Pons (tissue), 1 donor: ENCODE measurements around the gene SORL1.
A peak's percentile ranks its signal among the peaks of the same experiment; 100 is the strongest.
"Not testable (repeated sequence)": the region's sequence is repeated elsewhere in the genome, so short reads cannot be mapped to it uniquely, and the experiment has no call there.

Experiments
- DNase-seq: peaks from one replicate; pipeline ENCODE4 v3.0.0-alpha.2; 2016; ENCODE audit warnings: low spot score

The SORL1 gene

DNA sequence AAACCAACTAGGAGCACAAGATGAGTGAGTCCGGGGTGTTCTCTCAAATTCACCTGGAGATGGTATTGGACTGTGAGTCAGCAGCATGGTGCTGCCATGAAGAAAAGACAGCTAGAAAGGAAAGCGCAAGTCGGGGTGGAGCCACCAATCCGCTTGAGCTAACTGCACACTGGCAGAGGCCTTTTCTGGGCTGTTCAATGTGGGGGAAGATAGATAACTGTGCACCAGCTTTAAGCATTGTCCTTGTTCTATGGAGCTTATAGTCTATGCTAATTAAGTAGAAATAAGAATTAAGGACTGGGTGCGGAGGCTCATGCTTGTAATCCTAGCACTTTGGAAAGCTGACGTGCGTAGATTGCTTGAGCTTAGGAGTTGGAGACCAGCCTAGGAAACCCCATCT is 22.6 kb downstream of the SORL1 start:
- DNase-seq: no peak

DNA sequence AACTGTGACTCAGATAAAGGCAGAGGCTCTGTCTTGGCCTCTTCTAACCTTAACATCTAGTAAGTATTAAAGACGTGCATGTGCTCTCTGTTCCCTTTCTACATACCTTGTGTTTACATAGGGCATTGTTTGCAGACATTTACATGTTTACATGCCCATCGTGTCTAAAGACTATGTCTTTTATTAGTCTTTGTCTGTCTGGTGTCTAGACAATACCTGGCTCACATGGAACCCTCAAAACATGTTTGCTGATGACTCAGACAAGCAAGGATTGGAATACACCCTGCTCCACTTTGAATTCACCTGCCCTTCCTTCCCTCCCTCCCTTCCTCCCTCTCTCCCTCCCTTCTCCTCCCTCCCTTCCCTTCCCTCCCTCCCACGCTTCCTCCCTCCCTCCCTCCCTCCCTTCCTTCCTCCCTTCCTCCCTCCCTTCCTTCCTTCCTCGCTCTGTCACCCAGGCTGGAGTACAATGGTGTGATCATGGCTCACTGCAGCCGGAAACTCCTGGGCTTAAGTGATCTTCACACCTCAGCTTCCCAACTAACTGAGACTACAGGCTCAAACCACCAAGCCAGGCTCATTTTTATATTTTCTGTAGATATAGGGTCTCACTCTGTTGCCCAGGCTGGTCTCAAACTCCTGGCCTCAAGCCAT is 24.4 kb downstream of the SORL1 start:
- DNase-seq: no peak

DNA sequence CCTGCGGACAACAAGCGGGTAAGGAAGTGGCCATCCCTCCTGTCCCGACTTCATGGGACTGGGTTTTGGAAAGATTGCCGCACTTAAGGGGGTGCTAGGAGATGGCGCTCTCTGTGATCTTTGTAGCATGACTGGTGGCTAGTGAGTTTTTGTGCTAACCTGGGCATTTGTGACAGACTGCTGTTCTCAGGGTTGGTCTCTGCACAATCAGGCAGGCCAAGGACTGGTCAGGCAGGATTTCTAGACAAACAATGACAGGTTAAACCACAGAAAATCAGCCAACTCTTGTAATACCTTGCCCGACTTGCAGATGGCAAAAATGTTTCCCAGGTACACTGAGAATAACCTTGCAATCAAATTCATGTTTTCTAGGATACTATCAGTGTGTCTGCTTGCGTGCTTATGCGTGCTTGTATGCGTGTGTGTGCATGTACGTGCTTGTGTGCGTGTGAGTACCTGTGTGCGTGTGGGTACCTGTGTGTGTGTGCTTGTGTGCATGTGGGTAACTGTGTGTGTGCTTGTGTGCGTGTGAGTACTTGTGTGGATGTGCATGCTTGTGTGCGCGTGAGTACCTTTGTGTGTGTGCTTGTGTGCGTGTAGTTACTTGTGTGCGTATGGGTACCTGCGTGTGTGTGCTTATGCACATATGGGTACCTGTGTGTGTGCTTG is 26.2 kb downstream of the SORL1 start:
- DNase-seq: no peak

DNA sequence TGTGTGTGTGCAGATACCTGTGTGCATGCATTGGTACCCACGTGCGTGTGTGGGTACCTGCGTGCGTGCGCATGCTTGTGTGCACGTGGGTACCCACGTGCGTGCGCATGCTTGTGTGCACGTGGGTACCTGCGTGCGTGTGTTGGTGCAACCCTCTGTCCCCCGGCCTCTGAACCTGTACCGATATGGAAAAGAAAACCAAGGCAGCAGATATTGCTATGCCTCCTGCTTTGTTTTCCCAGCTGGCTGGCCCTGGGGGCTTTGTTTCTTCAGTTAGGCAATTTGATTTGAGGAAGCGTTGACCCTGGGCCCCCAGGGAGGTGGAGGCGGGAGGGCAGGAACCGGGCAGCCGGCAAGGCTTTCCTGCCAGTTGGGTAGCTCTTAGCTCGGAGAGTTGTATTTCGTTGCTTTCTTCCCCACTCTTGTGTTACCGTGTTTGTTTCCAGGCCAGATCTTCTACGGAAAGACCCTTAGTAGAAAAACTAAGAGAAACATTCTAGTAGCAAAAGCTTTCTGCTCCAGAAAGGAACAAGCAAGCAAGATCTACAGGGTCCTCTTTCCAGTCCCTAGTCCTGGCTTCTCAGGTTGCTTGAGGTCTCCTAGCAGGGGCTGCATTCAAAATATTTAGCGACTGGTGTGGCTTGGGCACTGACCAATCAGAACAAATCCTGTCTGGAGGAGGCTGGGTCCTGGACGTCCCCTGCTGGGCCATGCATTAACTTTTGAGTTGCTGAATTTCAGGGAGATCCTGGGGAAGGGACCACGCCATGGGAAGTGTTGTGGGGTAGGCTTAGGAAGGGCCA is 27.0 kb downstream of the SORL1 start:
- no peak for DNase-seq

DNA sequence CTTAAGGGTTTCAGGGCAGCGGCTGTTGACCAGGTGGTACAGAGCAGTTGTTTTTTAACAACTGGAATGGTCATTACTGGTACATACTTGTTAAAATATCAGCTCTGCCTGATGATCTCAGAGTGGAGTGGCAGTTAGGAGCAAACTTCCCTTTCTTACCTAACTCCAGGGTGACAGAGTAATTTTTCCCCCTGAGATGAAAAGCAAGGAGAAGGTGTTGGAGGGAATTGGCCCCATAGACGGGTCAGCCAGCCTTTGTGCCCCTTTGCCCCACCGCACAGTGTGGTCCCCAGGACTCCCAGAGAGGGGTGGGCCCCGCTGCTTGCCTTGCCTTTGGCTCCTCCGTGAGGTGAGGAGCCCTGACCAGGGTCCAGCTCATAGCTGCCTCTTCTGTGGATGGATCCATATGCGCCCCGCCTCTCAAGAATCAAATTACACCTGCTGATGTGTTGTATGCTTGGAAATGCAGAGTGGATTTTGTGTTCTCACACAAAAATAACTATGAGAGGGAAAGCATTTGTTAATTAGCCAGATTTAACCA is 27.7 kb downstream of the SORL1 start:
- no peak for DNase-seq

DNA sequence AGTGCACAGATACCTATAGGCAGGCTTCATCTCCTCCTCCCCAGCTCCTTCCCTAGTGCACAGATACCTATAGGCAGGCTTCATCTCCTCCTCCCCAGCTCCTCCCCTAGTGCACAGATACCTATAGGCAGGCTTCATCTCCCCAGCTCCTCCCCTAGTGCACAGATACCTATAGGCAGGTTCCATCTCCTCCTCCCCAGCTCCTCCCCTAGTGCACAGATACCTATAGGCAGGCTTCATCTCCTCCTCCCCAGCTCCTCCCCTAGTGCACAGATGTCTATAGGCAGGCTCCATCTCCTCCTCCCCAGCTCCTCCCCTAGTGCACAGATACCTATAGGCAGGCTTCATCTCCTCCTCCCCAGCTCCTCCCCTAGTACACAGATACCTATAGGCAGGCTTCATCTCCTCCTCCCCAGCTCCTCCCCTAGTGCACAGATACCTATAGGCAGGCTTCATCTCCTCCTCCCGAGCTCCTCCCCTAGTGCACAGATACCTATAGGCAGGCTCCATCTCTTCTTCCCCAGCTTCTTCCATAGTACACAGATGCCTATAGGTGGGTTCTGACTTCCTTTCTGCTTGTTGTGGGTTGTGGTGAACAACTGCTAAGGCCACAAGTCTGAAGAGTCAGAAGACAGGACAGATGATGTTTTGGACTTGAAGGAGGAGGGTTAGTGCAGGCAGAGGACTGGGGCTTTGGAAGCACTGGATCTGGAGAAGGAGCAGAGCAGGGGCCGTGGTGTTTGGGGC is 29.5 kb downstream of the SORL1 start:
- not testable (repeated sequence) for DNase-seq

DNA sequence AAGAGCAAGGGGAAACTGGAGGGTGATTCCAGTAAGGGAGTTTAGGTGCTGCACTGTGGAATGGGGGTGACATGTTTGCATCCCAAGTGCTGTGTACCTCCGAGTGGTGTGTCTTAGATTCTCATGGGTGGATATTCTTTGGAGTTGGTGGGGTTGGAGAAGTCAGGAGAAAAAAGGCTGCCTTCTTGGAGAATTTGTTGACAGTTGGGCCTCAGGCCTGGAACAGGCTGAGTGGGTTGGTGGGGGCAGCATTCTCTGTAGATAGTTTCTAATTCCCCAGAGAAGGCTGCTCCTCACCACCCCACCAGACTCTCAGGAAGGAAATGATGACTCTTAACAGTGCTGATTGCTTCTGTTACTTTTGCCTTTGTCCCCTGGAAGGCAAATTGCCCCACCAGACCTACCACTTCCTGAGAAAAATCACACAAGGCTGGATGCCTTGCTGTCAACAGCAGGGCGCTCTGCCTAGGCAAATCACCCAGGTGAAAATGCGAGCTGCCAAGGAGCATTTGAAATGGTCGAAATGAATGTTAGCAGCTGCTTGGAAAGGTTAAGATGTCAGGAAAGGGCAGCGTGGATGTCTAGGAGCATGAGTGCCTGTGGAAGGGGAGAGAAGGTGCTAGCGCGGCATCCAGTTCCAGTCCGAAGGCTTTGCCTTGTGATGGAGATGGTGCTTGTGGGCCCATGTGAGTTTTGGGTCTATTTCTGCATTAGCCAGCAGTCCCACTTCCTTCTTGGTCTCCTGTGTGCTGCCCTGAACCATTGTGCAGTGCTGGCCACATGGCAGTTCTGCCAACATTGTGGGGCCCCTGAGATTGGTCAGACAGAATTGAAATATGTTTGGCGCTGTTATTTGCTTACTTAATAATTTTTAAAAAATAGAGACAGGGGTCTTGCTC is 30.4 kb downstream of the SORL1 start:
- peak; percentile 70 for DNase-seq

DNA sequence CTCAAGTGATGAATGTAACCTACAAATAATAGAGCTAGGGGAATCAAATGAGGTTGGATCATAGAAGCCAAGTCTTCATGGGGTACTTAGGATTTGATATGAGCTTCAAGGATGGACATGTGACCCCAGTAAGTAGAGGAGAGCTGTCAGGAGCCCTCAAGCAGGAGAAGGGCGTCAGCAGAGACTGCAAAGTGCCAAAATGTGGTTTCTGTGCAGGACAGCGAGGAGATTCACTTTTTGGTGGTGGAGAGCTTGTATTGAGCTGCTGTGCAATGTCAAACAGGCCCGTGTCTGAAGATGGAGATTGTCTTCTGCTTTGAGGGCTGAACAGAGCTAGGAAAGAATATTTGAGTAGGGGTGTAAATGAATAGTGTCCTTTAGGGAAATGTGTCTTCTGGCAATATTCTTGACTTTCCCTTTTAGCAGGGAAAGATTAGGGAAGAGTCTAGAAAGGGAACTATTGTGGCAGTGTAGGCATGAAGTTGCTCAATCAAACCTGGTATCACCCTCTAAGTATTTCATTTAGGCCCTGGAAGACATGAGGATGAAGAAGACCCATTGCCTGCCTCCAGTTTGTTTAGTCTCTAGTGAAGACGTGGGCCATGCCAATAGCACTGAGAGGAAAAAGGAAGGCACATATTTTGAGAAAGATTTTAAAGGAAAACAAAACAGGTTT is 31.8 kb downstream of the SORL1 start:
- DNase-seq: no peak

DNA sequence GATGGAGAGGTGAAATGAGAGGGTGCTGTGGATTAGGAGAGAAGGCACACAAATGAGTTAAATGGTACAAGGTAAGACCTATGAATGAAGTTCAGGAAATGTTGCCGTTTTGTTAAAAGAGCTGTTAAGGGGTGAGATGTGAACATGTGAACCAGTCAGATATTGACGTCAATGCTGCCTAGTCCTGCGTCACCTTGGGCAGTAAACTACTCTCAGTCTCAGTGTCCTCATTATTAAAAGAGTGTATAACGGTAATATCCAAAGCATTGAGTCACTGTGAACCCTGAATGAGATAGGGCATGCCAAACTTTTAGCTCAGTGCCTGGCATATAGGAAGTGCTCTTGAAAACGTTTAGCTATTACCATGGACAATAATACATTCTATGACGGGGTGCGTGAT is 33.1 kb downstream of the SORL1 start:
- DNase-seq: no peak

DNA sequence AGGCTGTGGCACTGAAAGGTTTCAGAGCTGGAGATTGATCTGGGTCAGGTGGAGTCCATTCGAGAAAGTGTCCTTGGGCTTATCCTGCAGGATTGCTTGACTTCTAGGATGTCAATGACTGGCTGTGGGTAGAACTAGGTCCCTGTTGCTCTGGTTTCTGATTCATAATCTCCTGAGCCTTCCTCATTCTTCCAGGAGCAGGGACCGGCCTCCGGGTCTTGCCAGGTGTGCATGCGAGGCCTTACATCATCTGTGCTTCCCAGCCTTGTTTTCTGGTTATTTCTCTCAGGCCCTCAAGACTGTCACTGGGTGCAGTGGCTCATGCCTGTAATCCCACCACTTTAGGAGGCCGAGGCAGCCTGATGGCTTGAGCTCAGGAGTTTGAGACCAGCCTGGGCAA is 33.9 kb downstream of the SORL1 start:
- no peak for DNase-seq

DNA sequence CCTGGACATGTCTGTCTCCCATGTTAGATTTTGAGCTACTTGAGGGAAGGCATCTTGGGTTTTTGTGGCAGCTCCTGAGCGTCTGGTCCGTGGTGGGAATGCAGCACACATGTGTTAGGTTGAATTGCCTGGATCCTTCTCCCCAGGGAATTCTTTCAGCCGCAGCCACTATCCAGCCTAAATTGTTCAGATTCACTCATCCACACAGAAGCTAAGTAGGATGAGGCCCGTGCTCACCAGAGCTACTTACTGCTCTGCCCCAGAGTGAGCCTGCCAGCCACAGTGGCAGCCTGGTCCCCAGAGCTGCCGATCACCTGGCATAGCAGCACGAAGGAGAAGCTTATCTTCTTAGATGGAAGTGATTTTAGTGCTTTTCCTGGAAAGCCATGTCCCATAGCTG is 35.1 kb downstream of the SORL1 start:
- DNase-seq: no peak

DNA sequence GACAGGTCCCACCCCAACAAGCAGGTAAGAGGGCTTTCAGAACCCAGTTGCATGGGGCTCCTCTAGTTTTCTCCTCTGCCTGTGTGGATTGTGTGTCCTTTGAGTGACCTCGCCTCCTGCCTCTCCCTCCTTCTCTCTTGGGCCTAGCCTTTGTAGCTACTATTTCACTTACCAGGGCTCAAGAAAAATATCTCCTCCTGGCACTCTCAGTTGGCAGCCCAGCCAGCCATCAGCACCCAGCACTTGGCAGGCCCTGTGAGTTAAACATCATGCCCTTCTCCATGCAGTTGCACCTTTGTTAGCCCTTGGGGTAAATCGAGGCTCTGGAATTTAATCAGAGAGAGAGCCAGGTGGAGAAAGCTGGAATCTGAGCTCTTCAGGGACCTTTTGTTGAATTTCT is 36.1 kb downstream of the SORL1 start:
- no peak for DNase-seq

DNA sequence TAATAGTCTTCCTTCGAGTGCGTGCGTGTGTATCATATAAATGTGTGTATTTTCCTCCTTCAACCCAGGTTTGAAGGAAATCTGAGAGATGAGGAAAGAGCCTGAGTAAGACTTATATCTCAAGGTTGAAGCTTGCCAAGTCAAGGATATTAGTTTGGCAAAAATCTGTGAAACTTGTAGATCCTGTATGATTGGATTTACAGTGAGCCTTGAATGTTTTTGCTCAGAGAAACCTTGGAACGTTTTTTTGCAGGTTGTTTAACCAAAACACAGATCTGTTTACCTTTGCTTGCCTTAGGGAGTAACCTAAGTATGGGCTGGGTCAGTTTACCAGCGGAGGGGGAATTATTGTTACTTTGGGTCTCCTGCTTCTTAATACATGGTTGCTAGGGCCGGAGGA is 36.5 kb downstream of the SORL1 start:
- no peak for DNase-seq

DNA sequence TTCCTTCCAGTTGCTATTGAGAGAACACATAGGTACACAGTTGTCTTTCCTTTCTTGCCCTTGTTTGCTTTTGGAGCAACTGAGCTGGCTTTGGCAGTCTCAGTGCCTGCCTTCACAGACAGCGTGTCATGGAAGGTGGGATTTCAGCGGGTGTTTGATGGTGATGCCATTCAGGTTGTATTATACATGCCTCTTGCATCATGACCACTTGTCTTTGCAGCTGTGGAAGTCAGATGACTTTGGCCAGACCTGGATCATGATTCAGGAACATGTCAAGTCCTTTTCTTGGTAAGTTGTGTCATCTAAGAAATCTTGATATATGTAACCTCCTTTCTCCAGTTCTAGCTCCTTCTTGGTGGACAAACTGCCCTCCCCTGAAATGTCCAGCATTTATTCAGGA is 37.7 kb downstream of the SORL1 start:
- no peak for DNase-seq

DNA sequence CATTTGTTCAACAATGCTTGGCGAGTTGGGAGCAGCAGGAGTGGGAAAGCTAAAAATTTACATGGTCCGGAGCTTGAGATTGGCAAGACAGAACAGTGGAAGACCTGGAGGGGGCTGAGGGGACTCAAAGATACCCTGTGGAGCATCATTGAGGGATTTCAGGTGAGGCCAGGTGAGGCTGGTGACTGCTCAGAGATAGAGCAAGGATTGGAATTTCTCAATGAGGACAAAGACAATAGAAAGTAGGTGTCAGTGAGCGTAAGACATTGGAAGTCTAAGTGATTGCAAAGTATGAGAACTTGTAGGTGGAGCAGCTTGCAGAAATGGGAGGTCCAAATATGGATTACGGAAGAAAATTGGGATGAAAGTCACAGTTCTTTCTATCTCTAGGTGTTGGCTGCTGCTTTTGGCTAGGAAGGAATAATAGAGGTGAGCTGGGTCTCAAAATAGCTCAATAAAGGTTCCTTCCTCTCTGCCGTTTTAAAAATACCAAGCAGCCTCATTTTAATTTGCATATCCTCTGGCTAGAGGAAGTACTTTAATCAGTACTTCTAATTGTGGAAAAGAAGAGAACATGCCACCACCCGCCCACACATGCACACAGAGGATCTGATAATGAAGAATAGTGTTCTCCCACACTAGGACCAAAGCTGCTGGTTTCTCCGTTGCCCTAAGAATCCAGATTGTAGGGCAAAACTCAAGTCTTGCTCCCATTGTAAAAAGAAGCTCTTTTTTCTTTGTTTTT is 42.4 kb downstream of the SORL1 start:
- DNase-seq: no peak

DNA sequence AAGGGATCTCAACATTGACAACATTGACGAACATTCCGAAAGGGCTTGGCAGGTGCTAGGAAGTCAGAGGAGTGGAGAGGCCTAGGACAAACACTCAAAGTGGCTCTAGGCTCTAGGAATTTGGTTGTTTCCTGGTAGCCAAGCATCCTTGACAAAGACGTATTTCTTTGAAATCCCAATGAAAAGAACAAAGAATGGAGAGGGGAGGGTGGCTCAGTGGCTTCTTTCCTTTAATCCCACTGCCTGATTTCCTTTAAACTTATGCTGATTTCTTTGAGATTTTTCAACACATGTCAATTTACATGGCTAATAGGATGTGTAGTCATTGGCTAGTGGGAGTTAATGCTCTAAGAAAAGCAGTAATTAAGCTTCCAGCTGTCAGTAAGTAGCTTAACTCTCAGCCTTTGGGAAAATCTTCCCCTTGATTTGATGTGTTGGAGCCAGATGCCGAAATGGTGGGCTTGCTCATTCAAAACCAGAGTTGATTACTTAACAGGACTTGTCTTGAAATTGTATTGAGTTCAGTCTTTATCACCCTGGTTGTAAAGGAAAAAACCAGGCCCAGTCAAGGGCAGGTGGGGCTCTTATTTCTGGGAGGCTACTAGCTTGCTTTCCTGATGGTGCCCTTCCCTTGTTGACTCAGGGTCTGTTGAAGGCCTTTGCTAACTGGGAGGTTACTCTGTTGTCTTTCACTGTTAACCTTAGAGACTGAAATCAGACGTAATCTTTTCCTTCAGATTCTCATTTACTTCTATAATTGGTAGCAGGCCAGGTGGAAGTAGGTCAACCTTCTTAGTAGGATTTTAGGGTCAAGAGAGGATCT is 45.3 kb downstream of the SORL1 start:
- no peak for DNase-seq

DNA sequence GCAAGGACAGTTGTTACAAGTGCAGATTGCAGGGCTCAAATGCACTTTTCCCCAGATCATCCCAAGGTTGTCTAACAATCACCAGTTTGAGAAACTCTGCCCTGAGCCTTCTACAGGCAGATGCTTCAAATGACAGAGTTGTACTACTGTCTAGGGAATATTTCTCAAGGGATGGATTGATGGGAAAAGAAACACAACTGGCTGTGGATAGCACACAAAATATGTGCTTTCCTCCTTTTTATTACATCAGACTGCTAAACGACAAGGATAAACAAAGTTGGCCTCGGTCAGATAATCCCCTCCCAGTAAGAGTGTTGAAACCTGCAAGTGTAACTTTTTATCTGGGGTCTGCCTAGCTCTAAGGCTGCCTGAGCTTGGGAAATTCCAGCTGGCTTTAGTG is 47.3 kb downstream of the SORL1 start:
- no peak for DNase-seq

DNA sequence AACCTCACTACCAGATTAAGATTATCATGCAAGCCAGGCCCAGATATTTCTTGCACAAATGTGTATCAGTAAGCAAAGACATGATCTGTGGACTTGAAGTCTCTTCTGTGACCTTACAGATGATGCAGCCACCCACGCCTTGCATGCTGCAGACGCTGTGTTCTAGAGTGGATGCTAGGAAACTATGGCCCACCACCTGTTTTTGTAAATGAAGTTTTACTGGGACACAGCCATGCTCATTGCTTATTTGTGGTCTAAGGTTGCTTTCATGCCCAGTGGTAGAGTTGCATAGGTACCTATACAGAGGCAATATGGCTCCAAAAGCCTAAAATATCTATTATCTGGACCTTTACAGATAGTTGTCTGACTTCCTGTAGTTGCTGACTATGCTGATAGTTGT is 48.2 kb downstream of the SORL1 start:
- no peak for DNase-seq

DNA sequence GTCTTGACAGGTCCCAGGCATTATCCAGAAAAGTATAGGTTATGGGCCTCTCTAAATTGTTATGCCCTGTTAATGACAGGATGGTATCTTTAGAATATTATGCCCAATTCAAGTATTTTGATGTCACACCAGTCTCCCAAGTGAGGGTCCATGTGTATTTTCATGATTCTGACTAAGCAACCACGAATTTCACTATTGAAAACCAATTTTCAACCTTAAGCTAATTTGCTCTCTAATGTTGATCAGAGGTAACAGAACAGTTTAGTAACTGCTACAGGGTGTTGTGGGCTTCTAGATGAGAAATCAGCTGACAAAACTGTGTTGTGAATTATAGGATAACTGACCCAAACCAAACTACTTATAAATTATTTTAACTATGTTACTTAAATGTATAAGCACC is 48.6 kb downstream of the SORL1 start:
- DNase-seq: no peak
